ENCODE data around the gene PSMD8.

DNA sequence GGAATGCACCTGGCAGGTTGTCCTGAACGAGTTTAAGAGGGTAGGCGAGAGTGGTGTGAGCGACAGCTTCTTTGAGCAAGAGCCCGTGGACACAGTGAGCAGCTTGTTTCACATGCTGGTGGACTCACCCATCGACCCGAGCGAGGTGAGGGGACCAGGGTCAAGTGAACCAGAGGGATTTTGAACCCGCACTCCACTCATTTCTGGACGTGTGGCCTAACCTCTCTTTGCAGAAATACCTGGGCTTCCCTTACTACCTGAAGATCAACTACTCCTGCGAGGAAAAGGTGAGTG, 37.1 kb upstream of the PSMD8 start:
- TF ChIP-seq, protein P1, sequence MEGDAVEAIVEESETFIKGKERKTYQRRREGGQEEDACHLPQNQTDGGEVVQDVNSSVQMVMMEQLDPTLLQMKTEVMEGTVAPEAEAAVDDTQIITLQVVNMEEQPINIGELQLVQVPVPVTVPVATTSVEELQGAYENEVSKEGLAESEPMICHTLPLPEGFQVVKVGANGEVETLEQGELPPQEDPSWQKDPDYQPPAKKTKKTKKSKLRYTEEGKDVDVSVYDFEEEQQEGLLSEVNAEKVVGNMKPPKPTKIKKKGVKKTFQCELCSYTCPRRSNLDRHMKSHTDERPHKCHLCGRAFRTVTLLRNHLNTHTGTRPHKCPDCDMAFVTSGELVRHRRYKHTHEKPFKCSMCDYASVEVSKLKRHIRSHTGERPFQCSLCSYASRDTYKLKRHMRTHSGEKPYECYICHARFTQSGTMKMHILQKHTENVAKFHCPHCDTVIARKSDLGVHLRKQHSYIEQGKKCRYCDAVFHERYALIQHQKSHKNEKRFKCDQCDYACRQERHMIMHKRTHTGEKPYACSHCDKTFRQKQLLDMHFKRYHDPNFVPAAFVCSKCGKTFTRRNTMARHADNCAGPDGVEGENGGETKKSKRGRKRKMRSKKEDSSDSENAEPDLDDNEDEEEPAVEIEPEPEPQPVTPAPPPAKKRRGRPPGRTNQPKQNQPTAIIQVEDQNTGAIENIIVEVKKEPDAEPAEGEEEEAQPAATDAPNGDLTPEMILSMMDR (IDR thresholded peaks at IDR 0.05; ENCODE audit: insufficient read depth, low read depth, low read length) = no peak
- no peak for TF ChIP-seq EZH2 (IDR thresholded peaks at IDR 0.05; ENCODE audit: insufficient read depth, low read length)

All from astrocyte (in vitro differentiated cells and primary cell).